HCT116 (cell line): ENCODE data around the gene EVC. TPM values are rescaled to one million over a fixed set of nuclear protein-coding genes. Genes with fewer than 3 reads are reported as not detected.

Experiments used
- ATAC-seq: fragments of 200-7000 bp; cut with Tn5 transposase; 2 replicates; pipeline ENCODE4 v1.9.1; 2020; ENCODE audit warnings: mild to moderate bottlenecking, moderate library complexity
- BruUV-seq: library from RNA; stranded (reverse); fragments of 400-500 nt; replicated peaks from 2 replicates; lab custom pipeline; 2021; lab: Mats Ljungman, UMichigan
- CTCF ChIA-PET: fragments of 300-600 bp; sonication (Branson Sonifier 250); formaldehyde crosslinking; loops from one replicate; lab custom pipeline; 2021; ENCODE audit warnings: antibody characterized with exemption; lab: Charles Lee
- POLR2A ChIA-PET: fragments of 300-600, 350-600 bp; sonication (Branson Sonifier 250); formaldehyde crosslinking; loops from one replicate; lab custom pipeline; 2021; ENCODE audit warnings: antibody characterized with exemption; lab: Charles Lee
- RAD21 ChIA-PET, 2 experiments: fragments of 300-600 bp; sonication (Branson Sonifier 250); formaldehyde crosslinking; loops; one replicate each; lab custom pipeline; 2023; ENCODE audit warnings: low total read pairs in 2 of 2; ENCODE audit not compliant: uncharacterized antibody in 2 of 2, unreplicated experiment in 2 of 2, low non-redundant PET in 1 of 2; lab: Charles Lee
- DNase-seq: peaks from one replicate; pipeline ENCODE4 v3.0.0-alpha.2; 2010; ENCODE audit warnings: low read depth, low spot score
- H2AFZ ChIP-seq: fragments of 200-600 bp; shearing (Covaris generic), sonication (generic); 2 replicates; pipeline ENCODE4 v1.6.1; 2017; ENCODE audit warnings: low read depth, mixed run types, mixed read lengths, antibody characterized with exemption, low read length; ENCODE audit not compliant: poor library complexity, severe bottlenecking
- H3K27ac ChIP-seq: 2 replicates; pipeline ENCODE4 v1.5.1; 2012; ENCODE audit warnings: low read depth, low read length
- H3K27me3 ChIP-seq: fragments of 200-600 bp; sonication (generic); 2 replicates; pipeline ENCODE4 v1.6.1; 2016; ENCODE audit warnings: mixed run types, low read length, mixed read lengths; ENCODE audit not compliant: insufficient read depth
- H3K36me3 ChIP-seq, 2 experiments: fragments of 200-500 bp in 1 of 2; fragments of 200-600 bp in 1 of 2; sonication (Bioruptor generic) in 1 of 2; sonication (generic) in 1 of 2; 2 replicates each; pipeline versions ENCODE4 v1.5.1 to v1.6.1; 2014 to 2016; ENCODE audit warnings: low read length in 2 of 2, inconsistent platforms in 1 of 2, mixed read lengths in 1 of 2, mixed run types in 1 of 2; ENCODE audit not compliant: insufficient read depth in 2 of 2, control insufficient read depth in 1 of 2
- H3K4me1 ChIP-seq, 2 experiments: fragments of 200-600 bp in 1 of 2; sonication (generic) in 1 of 2; 2 replicates each; pipeline versions ENCODE4 v1.5.1 to v1.6.1; 2012 to 2017; ENCODE audit warnings: low read length in 2 of 2, inconsistent platforms in 1 of 2, mild to moderate bottlenecking in 1 of 2, mixed read lengths in 1 of 2, mixed run types in 1 of 2, moderate library complexity in 1 of 2; ENCODE audit not compliant: insufficient read depth in 2 of 2, control insufficient read depth in 1 of 2
- H3K4me2 ChIP-seq: fragments of 200-600 bp; sonication (generic); 2 replicates; pipeline ENCODE4 v1.6.1; 2017; ENCODE audit warnings: mixed run types, low read length, mixed read lengths
- H3K4me3 ChIP-seq, 2 experiments: fragments of 200-600 bp in 1 of 2; sonication (generic) in 1 of 2; replicated peaks in 1 of 2; 2 replicates each; pipeline ENCODE4 v1.5.1; 2011 to 2016; ENCODE audit warnings: low read length in 2 of 2, control low read depth in 1 of 2, low read depth in 1 of 2, mild to moderate bottlenecking in 1 of 2, mixed read lengths in 1 of 2, mixed run types in 1 of 2
- H3K79me2 ChIP-seq: fragments of 200-600 bp; sonication (generic); 2 replicates; pipeline ENCODE4 v1.6.1; 2017; ENCODE audit warnings: mild to moderate bottlenecking, mixed run types, low read length, moderate library complexity, mixed read lengths; ENCODE audit not compliant: insufficient read depth
- H3K9ac ChIP-seq: fragments of 200-600 bp; sonication (generic); 2 replicates; pipeline ENCODE4 v1.6.1; 2016; ENCODE audit warnings: low read length, mixed read lengths
- H3K9me2 ChIP-seq: fragments of 200-600 bp; sonication (generic), shearing (Covaris generic); 2 replicates; pipeline ENCODE4 v1.6.1; 2017; ENCODE audit warnings: mixed run types, mild to moderate bottlenecking, moderate library complexity; ENCODE audit not compliant: insufficient read depth
- H3K9me3 ChIP-seq, 2 experiments: fragments of 200-500 bp in 1 of 2; fragments of 200-600 bp in 1 of 2; sonication (Bioruptor generic) in 1 of 2; sonication (generic) in 1 of 2; 2 replicates each; pipeline ENCODE4 v1.6.1; 2014 to 2017; ENCODE audit warnings: low read length in 2 of 2, mixed read lengths in 2 of 2, inconsistent platforms in 1 of 2, low read depth in 1 of 2, mild to moderate bottlenecking in 1 of 2, mixed run types in 1 of 2, moderate library complexity in 1 of 2; ENCODE audit not compliant: control insufficient read depth in 1 of 2, insufficient read depth in 1 of 2
- H4K20me1 ChIP-seq: fragments of 200-600 bp; sonication (generic), shearing (Covaris generic); 2 replicates; pipeline ENCODE4 v1.6.1; 2017; ENCODE audit warnings: mixed run types, mild to moderate bottlenecking, moderate library complexity; ENCODE audit not compliant: insufficient read depth
- EGR1 ChIP-seq: IDR thresholded peaks from 2 replicates; pipeline ENCODE4 v1.6.1; 2012; ENCODE audit warnings: low read depth
- EZH2 ChIP-seq: fragments of 200-600 bp; sonication (generic); IDR thresholded peaks from 2 replicates; pipeline ENCODE4 v1.6.1; 2017; ENCODE audit warnings: antibody characterized with exemption, mixed run types
- POLR2AphosphoS5 ChIP-seq: IDR thresholded peaks from 2 replicates; pipeline ENCODE4 v1.6.1; 2011; ENCODE audit warnings: mild to moderate bottlenecking, low read depth, low read length, moderate library complexity
- RAD21 ChIP-seq: IDR thresholded peaks from 2 replicates; pipeline ENCODE4 v1.6.1; 2012; ENCODE audit warnings: low read depth, mild to moderate bottlenecking
- SRF ChIP-seq: IDR thresholded peaks from 2 replicates; pipeline ENCODE4 v1.6.1; 2012; ENCODE audit warnings: low read depth
- TCF7L2 ChIP-seq: IDR thresholded peaks from 2 replicates; pipeline ENCODE4 v1.7.0; 2011; ENCODE audit warnings: borderline replicate concordance, inconsistent platforms; ENCODE audit not compliant: insufficient read depth, insufficient read length; ENCODE audit errors: extremely low read depth
- intact Hi-C: fragments of 100-400 bp; cut with micrococcal nuclease; formaldehyde crosslinking; loops from 2 replicates; pipeline ENCODE4 v1.10.0; 2022
- total RNA-seq: library from RNA; stranded (reverse); gene quantifications from one replicate; pipeline ENCODE4 v1.2.1, GENCODE V29; 2021; ENCODE audit not compliant: unreplicated experiment

Gene EVC
- total RNA-seq, 1 experiment from 2014 or later, result 0.15 TPM

DNA sequence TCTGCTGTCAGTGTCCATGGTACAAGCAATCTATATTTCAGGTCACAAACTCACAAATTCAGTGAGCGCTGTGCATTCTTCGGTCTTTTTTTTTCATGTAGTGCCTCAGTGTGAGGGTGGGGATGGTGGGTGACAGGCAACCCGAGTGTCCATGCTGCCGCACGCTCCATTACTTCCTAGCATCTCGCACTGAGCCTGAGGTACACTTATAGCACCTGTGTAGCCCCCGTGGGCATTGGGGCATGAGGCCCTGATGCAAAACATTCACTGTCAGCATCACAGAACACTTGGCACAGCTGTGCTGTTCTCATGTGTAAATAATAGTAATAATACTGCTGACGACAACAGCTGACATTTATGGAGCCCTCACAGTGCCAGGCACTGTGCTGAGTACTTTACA is 34.2 kb upstream of the EVC start:
- ChIA-PET POLR2A (no interaction called here), RAD21 (no interaction called here), CTCF (no interaction called here)
- Histone ChIP-seq H3K27ac (no peak overlapping the region), H3K9me3 (no peaks in the 10 kb centered on the region), H3K9ac (no peak overlapping the region), H3K79me2 (no peaks in the 10 kb centered on the region), H4K20me1 (no peaks in the 10 kb centered on the region), H3K4me1 (no peaks in the 10 kb centered on the region), H3K36me3 (no peaks in the 10 kb centered on the region), H3K9me2 (no peaks in the 10 kb centered on the region), H3K4me3 (no peak overlapping the region), H3K27me3 (peaks cover 26% of the 10 kb centered on the region), H2AFZ (no peak overlapping the region), H3K4me2 (no peak overlapping the region)
- no TSS peak for BruUV-seq
- ATAC-seq, result no peak
- TF ChIP-seq EGR1, result no peak
- TF ChIP-seq EZH2, result no peak
- TF ChIP-seq POLR2AphosphoS5, result no peak
- no peak for DNase-seq
- intact Hi-C loops, result no loop called here

- Histone ChIP-seq H3K9me3 (no peaks in the 10 kb centered on the region), H3K36me3 (no peaks in the 10 kb centered on the region), H3K4me3 (no peak overlapping the region), H3K27me3 (peaks cover 15% of the 10 kb centered on the region), H3K9me2 (no peaks in the 10 kb centered on the region), H3K79me2 (no peaks in the 10 kb centered on the region), H3K27ac (no peak overlapping the region), H3K4me2 (no peak overlapping the region), H2AFZ (no peak overlapping the region), H4K20me1 (no peaks in the 10 kb centered on the region), H3K9ac (no peak overlapping the region), H3K4me1 (no peaks in the 10 kb centered on the region)
- ChIA-PET RAD21 (no interaction called here), CTCF (no interaction called here), POLR2A (no interaction called here)
- DNase-seq, result no peak
- TF ChIP-seq SRF, result no peak
- TF ChIP-seq TCF7L2, result no peak
- TF ChIP-seq RAD21, result no peak
- BruUV-seq, result no TSS peak
- intact Hi-C loops, result no loop called here
- no peak for ATAC-seq
Observed at GRCh38 chr4:5678977-5679376, 32.0 kb upstream of the EVC start.
